Ectodermal cell (in vitro differentiated cells): ENCODE data around the gene C19orf44.

Source experiments
- H3K27ac ChIP-seq: 2 replicates; pipeline ENCODE4 v1.7.0; 2013; ENCODE audit warnings: mild to moderate bottlenecking, low read depth, low read length; ENCODE audit not compliant: insufficient read depth, poor library complexity, severe bottlenecking
- H3K27me3 ChIP-seq: 2 replicates; pipeline ENCODE4 v1.7.0; 2013; ENCODE audit warnings: mild to moderate bottlenecking, low read length; ENCODE audit not compliant: insufficient read depth, control insufficient read depth, poor library complexity, severe bottlenecking
- H3K36me3 ChIP-seq: one replicate; pipeline ENCODE4 v1.7.0; 2013; ENCODE audit warnings: low read length; ENCODE audit not compliant: control insufficient read depth, insufficient read depth
- H3K4me1 ChIP-seq: one replicate; pipeline ENCODE4 v1.7.0; 2013; ENCODE audit warnings: low read length; ENCODE audit not compliant: control insufficient read depth, insufficient read depth
- H3K4me3 ChIP-seq: 2 replicates; pipeline ENCODE4 v1.7.0; 2013; ENCODE audit warnings: low read depth, low read length, control low read depth; ENCODE audit not compliant: insufficient read depth
- H3K9me3 ChIP-seq: 2 replicates; pipeline ENCODE4 v1.7.0; 2013; ENCODE audit warnings: mild to moderate bottlenecking, low read length, moderate library complexity; ENCODE audit not compliant: control insufficient read depth
- WGBS, 2 experiments: methylation state at CpG; one replicate each; pipeline ENCODE4 v1.1.7; 2013; ENCODE audit warnings: missing lambda C conversion rate in 2 of 2; 5-methylcytosine and 5-hydroxymethylcytosine counted together

Gene C19orf44

DNA sequence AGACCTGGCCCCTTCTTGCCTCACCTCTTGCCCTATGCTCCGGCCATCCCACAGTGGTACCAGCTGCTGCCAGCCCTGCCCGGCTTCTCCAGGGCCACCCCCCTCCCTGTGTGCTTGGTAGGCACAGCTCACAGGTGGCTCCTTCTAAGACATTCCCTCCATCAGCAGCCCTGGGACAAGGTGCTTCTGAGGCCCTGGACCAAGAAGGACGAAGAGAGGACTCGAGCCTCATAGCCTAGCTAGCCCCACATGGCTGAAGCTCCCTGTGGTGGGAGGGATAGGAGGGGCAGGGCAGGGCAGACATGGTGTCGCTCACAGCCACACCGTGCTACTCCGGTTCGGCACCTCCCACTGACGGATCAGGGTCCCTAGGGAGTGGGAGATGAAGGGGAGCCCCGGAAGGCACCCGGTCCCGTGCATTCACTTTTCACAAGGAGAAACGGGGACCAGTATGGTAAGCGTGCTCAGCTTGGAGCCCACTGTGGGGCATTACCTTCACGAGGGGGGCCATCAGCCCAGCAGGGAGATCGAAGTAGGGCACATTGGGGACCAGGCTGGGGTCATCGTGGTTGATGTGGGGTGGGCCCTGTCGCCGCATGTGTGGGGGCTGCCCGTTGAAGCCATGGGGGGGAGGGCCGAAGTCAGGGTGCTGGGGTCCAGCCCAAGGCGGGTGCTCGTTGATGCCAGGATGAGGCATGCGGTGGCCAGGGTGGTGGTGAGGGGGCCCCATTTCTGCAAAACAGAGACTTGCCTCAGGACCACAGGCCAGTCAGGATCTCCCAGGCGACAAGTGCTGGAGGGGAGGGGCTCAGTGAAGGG is 26.6 kb downstream of the C19orf44 start:
- Histone ChIP-seq H3K4me1 (no peaks in the 10 kb centered on the region), H3K4me3 (no peak overlapping the region), H3K27ac (no peak overlapping the region), H3K36me3 (peaks cover 74% of the 10 kb centered on the region), H3K27me3 (no peaks in the 10 kb centered on the region), H3K9me3 (no peaks in the 10 kb centered on the region)
- WGBS, 2 experiments = 96% methylated on average over 25 of the region's 25 CpGs

GRCh38 chr19:16524991-16525734 is 29.0 kb downstream of the C19orf44 start:
- 96 to 97% methylated on average over 54 of the region's 54 CpGs for WGBS, 2 experiments
- Histone ChIP-seq H3K4me1 (no peaks in the 10 kb centered on the region), H3K27ac (no peak overlapping the region), H3K27me3 (no peaks in the 10 kb centered on the region), H3K4me3 (no peak overlapping the region), H3K36me3 (peaks cover 77% of the 10 kb centered on the region), H3K9me3 (no peaks in the 10 kb centered on the region)

DNA sequence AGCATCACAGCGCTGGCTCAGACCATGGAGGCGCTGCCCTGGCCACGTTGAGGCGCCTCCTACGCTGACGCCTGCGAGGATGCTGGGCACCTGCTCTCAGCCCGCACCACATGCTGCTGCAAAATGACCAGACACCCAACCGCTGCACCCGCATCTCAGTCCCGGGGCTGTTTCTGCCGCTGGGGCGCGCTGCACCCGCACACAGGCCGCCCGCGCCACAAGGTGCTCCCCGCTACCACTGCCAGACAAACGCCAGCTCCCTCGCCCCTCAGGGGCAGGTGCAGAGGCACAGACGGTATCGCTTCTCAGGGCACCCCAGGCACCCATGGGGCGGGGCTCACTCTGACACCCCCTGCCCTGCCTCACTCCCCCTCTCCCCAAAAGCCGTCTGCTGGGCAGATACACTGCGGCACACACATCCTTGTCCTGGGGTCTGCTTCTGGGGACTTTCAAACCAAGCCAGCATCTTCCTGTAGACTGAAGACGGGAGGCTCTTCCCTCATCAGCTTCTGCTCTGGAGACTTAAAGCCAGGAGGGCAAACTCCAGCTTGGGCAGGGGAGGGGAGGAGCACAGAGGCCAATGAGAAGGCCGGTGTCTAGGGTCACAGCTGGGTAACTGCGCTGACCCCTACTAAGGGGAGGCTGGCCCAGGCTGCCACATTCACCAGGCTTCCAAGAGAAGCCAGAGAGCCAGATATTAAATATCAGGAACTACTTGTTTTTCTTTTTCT is 29.7 kb downstream of the C19orf44 start:
- no peaks in the 10 kb centered on the region for H3K9me3 ChIP-seq
- H3K36me3 ChIP-seq = peaks cover 77% of the 10 kb centered on the region
- no peak overlapping the region for H3K27ac ChIP-seq
- no peaks in the 10 kb centered on the region for H3K4me1 ChIP-seq
- WGBS, 2 experiments = 95 to 97% methylated on average over 29 of the region's 29 CpGs
- H3K4me3 ChIP-seq = no peak overlapping the region
- no peaks in the 10 kb centered on the region for H3K27me3 ChIP-seq

DNA sequence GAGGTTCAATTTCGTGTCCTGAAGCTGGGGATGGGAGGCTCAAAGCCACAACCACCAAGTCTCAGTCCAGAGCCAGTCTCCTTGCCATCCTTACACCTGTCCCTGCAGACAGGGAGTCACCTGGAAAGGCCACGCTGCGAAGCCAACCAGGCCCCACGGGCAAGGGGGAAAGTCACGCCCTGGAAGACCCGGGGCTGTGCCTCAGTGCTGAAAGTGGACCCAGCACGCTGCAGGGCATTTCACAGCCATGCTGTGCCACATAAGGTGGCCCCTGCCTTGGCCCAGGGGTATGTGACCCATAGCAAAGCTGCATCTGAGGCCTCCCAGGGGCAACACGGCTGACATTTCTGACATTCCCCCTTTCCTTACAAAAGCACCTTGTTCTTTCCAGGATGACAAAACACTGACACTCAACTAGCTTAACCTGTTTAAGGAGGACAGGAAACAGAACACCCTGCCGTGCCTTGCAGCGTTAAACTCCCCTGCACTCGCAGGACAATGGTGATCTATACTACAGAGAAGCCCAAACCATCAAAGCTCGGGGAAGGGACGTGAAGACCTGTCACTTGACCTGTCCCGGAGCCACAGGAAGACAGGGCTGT is 31.2 kb downstream of the C19orf44 start:
- H3K4me1 ChIP-seq = no peaks in the 10 kb centered on the region
- no peak overlapping the region for H3K4me3 ChIP-seq
- peaks cover 78% of the 10 kb centered on the region for H3K36me3 ChIP-seq
- no peaks in the 10 kb centered on the region for H3K9me3 ChIP-seq
- no peak overlapping the region for H3K27ac ChIP-seq
- 88 to 89% methylated on average over 14 of the region's 14 CpGs for WGBS, 2 experiments
- no peaks in the 10 kb centered on the region for H3K27me3 ChIP-seq

DNA sequence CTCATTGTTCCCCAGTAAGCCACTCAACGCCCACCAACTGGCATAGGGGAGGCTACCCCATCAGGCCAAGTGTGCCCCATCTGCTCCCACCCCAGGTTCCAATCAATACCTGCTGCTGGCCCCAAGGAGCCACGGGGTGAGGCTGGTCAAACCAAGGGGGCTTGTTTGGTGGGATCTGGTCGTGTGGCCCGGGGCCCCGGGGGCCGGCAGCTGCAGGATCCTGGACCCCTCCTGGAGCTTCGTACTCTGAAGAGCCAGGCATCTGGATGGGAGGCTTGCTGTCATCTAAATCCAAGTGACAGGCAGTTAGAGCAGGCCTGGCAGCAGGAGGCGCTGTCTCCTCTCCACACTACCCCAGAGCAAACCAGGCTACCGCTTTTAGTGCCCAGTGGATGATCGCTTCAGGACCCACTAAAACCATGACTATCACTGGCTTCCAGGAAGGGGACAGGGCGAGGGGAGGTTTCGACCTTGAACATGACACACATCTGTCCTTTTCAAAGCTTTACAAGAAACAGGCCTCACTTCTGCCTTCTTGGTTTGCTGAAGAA is 31.9 kb downstream of the C19orf44 start:
- H3K27me3 ChIP-seq = no peaks in the 10 kb centered on the region
- peaks cover 79% of the 10 kb centered on the region for H3K36me3 ChIP-seq
- H3K9me3 ChIP-seq = no peaks in the 10 kb centered on the region
- H3K27ac ChIP-seq = no peak overlapping the region
- no peak overlapping the region for H3K4me3 ChIP-seq
- WGBS, 2 experiments = 94% methylated on average over 12 of the region's 12 CpGs
- no peaks in the 10 kb centered on the region for H3K4me1 ChIP-seq

DNA sequence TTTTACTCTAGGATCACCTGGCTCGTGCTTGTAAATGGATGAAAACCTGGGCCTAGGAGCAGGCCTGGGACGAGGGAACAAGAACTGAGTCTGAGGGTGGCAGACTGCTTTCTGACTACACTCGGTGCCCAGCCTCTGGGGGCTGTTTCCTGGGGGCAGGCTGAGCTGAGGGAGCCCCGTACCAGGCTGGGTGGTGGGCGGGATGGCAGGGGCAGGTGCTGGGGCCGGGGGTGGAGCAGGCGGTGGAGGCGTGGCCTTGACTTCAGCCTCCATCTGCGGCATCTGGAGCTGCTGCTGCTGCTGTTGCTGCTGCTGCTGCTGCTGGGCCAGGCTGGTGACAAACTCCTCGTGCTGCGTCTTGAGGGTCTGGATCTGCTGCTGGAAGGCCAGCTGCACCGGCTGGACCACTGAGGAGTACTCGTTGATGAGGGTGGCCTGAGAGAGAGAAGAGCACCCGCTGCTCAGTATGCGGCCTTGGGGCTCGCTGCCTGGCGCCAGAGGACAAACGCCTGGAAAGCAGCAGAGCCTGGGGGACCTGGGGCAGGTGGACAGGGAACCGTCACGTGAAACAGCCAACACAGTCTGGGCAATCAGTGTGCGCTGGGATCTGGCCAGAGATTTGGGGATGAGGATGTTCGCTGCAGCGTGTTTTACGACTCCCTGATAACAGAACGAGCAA is 33.4 kb downstream of the C19orf44 start:
- peaks cover 78% of the 10 kb centered on the region for H3K36me3 ChIP-seq
- no peaks in the 10 kb centered on the region for H3K27me3 ChIP-seq
- 94 to 96% methylated on average over 25 of the region's 25 CpGs for WGBS, 2 experiments
- H3K9me3 ChIP-seq = no peaks in the 10 kb centered on the region
- H3K4me1 ChIP-seq = no peaks in the 10 kb centered on the region
- H3K4me3 ChIP-seq = no peak overlapping the region
- no peak overlapping the region for H3K27ac ChIP-seq

DNA sequence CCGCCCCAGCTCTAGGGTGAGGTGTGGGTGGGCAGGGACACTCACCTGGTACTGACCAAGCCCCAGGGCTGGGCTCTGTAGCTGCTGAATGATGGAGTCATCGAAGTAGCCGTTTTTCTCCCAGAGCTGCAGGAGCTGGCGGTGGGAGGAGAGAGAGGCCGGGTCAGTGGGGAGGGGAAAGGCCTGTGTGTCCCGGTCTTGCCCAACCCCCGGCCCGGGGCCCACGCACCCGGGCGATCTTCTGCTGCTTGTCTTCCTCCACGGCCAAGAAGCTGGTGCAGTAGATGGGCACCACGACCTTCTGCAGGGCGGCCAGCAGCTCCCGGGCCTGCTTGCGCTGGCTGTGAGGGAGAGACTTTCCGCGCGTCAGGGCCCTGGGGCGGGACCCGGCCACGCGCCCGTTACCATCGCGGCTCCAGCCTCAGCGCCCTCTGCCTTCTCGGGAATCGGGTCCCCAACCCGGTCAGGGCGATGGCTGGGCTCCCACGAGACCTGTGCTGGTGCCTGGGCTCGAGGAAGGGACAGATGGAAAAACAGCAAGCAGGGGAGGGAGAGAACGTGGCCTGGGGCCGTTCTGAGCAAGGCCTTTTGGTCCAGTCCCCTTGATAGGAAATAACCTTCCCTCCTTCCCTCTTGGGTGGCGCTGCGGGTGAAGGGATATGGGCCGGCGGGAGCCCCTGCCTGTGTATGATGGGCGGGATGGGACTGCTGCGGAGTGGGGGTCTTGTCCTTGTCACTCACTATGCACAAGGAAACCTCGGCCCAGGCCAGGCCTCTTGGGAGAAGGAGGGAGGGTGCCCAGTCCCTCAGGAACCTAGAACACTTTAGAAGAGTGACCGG is 34.6 kb downstream of the C19orf44 start:
- WGBS, 2 experiments = 96 to 97% methylated on average over 43 of the region's 43 CpGs
- no peak overlapping the region for H3K4me3 ChIP-seq
- H3K36me3 ChIP-seq = peaks cover 75% of the 10 kb centered on the region
- H3K27ac ChIP-seq = no peak overlapping the region
- no peaks in the 10 kb centered on the region for H3K27me3 ChIP-seq
- no peaks in the 10 kb centered on the region for H3K9me3 ChIP-seq
- no peaks in the 10 kb centered on the region for H3K4me1 ChIP-seq

GRCh38 chr19:16531380-16531669 is 35.1 kb downstream of the C19orf44 start:
- Histone ChIP-seq H3K27ac (no peak overlapping the region), H3K36me3 (peaks cover 74% of the 10 kb centered on the region)
- 96 to 98% methylated on average over 12 of the region's 12 CpGs for WGBS, 2 experiments

More at GRCh38 chr19:16531380-16531669, 35.1 kb downstream of the C19orf44 start:
- Histone ChIP-seq H3K9me3 (no peaks in the 10 kb centered on the region), H3K27me3 (no peaks in the 10 kb centered on the region), H3K4me1 (no peaks in the 10 kb centered on the region), H3K4me3 (no peak overlapping the region)
